ENCODE data around the gene DDA1.

DNA sequence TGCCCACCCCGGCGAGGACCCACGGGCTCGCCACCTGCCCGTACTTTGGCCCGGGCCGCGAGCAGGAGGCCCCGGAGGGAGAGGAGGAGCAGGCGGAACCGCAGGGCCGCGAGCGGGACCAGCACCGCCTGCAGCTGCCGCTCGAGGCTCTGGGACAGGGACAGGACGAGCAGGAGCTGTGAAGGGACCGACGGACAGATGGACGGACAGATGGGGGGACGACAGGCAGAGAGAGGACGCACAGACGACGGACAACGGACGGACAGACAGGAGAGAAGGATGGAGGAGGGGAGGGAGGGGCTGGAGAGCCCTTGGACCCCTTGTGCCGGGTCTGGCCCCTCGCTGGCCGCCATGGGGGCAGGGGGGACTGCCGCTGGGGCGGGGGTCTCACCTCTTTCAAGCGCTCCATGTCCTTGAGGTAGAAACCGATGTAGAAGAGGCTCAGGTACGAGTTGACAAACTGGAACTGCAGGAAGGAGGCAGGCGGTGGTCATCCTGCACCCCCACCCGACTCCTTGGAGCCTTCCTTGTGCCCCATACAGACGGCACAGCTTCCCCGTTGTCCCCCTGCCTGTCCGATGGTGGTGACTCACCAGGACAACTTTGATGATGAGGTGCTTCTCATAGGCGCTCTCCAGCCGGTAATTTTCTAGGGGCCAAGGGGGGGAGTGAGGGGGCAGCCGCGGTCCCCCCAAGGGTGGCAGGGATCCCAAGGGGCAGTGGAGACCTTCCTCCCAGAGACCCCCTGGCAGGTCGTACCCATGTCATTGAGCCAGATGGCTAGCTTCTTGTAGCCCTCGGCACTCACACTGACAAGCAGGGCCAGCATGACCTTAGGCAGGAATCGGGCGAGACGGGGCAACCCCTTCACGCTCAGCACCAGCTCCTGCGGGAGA, 20.3 kb downstream of the DDA1 start:
- TF ChIP-seq, protein P1, sequence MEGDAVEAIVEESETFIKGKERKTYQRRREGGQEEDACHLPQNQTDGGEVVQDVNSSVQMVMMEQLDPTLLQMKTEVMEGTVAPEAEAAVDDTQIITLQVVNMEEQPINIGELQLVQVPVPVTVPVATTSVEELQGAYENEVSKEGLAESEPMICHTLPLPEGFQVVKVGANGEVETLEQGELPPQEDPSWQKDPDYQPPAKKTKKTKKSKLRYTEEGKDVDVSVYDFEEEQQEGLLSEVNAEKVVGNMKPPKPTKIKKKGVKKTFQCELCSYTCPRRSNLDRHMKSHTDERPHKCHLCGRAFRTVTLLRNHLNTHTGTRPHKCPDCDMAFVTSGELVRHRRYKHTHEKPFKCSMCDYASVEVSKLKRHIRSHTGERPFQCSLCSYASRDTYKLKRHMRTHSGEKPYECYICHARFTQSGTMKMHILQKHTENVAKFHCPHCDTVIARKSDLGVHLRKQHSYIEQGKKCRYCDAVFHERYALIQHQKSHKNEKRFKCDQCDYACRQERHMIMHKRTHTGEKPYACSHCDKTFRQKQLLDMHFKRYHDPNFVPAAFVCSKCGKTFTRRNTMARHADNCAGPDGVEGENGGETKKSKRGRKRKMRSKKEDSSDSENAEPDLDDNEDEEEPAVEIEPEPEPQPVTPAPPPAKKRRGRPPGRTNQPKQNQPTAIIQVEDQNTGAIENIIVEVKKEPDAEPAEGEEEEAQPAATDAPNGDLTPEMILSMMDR (IDR thresholded peaks at IDR 0.05; ENCODE audit: insufficient read depth, low read length, poor library complexity, severe bottlenecking) = no peak
- no peak for TF ChIP-seq EZH2phosphoT487 (conservative IDR thresholded peaks at IDR 0.05; ENCODE audit: low read length)
